Sigmoid colon (tissue), 7 donors: ENCODE data around the gene TUBGCP6. TPM values are rescaled to one million over a fixed set of nuclear protein-coding genes. Genes with fewer than 3 reads are reported as not detected.

Experiments used
- DNase-seq: peaks from one replicate; pipeline ENCODE4 v3.0.0-alpha.2; 2019
- H3K27ac ChIP-seq, 4 donors: fragments of 200-600 bp; sonication (generic); one replicate each; pipeline ENCODE4 v1.5.1; 2016 to 2019; ENCODE audit warnings: mild to moderate bottlenecking in 1 of 4
- H3K27me3 ChIP-seq, 3 donors: fragments of 200-600 bp; sonication (generic); one replicate each; pipeline ENCODE4 v1.5.1; 2019; ENCODE audit warnings: mild to moderate bottlenecking in 1 of 3
- H3K36me3 ChIP-seq, 4 donors: fragments of 200-600 bp; sonication (generic); one replicate each; pipeline ENCODE4 v1.5.1; 2016 to 2019
- H3K4me1 ChIP-seq, 4 donors: fragments of 200-600 bp; sonication (generic); one replicate each; pipeline ENCODE4 v1.5.1; 2017 to 2019
- H3K4me3 ChIP-seq, 4 donors: fragments of 200-600 bp; sonication (generic); one replicate each; pipeline ENCODE4 v1.5.1; 2017 to 2019; ENCODE audit warnings: mild to moderate bottlenecking in 2 of 4, moderate library complexity in 1 of 4
- H3K9me3 ChIP-seq, 4 donors: fragments of 200-600 bp in 3 of 4; sonication (generic) in 3 of 4; one replicate each; pipeline versions ENCODE4 v1.5.1 to v1.6.1; 2013 to 2019
- CTCF ChIP-seq, 4 experiments: fragments of 450-650 bp in 3 of 4; fragments of 200-600 bp in 1 of 4; IDR thresholded peaks; one replicate each; pipeline ENCODE4 v1.5.1; 2016 to 2019; ENCODE audit warnings: antibody characterized with exemption in 4 of 4, mild to moderate bottlenecking in 3 of 4, moderate library complexity in 2 of 4
- EP300 ChIP-seq, 4 donors: sonication (generic); formaldehyde crosslinking; IDR thresholded peaks; one replicate each; pipeline ENCODE4 v1.6.1; 2017; ENCODE audit warnings: antibody characterized with exemption in 4 of 4
- POLR2A ChIP-seq, 2 donors: fragments of 450-650 bp; IDR thresholded peaks; one replicate each; pipeline ENCODE4 v1.6.1; 2016; ENCODE audit warnings: antibody characterized with exemption in 2 of 2, mild to moderate bottlenecking in 2 of 2, moderate library complexity in 2 of 2
- POLR2AphosphoS5 ChIP-seq, 4 donors: sonication (generic); formaldehyde crosslinking; IDR thresholded peaks; one replicate each; pipeline ENCODE4 v1.6.1; 2017; ENCODE audit warnings: antibody characterized with exemption in 4 of 4
- WGBS, 2 donors: extraction: QIAGEN DNeasy Blood & Tissue Kit; methylation state at CpG; one replicate each; pipeline ENCODE4 v1.1.7; 2013; 5-methylcytosine and 5-hydroxymethylcytosine counted together
- intact Hi-C: fragments of 100-400 bp; cut with DNase I; formaldehyde crosslinking; loops from one replicate; pipeline ENCODE4 v1.15.1; 2023
- polyA plus RNA-seq, 3 donors: library from polyadenylated mRNA; stranded (reverse); fragments of 200-250 nt; gene quantifications; one replicate each; pipeline ENCODE4 v1.2.3, GENCODE V29; 2013
- total RNA-seq, 4 donors: library from RNA; depleted of rRNA; stranded (reverse); fragments of >200 nt; gene quantifications; one replicate each; pipeline ENCODE4 v1.1.0, GENCODE V29; 2016
- donor health status: healthy with polysubstance abuse.
- donor health status: Bipolar disorder and iron deficiency.
- donor health status: healthy.

The TUBGCP6 gene
- total and polyA plus RNA-seq, 7 donors, result 4.6 to 67.0 (median 26.4) TPM

- peaks cover 0 to 22% (median 15%) of the 10 kb centered on the region in 4 donors for H3K4me1 ChIP-seq
- H3K27me3 ChIP-seq, result peaks cover 31 to 73% (median 44%) of the 10 kb centered on the region in 3 donors
- intact Hi-C loops, result no loop called here
- H3K27ac ChIP-seq, result no peak overlapping the region
- no peaks in the 10 kb centered on the region for H3K9me3 ChIP-seq
- H3K4me3 ChIP-seq, result no peak overlapping the region
- DNase-seq, result no peak
- no peaks in the 10 kb centered on the region for H3K36me3 ChIP-seq
- 88 to 94% methylated on average over 6 of the region's 6 CpGs for WGBS, 2 donors
- no peak for TF ChIP-seq POLR2AphosphoS5 (IDR thresholded peaks at IDR 0.05)
These were observed 70.9 kb downstream of the TUBGCP6 start for GRCh38 chr22:50173983-50174355.

DNA sequence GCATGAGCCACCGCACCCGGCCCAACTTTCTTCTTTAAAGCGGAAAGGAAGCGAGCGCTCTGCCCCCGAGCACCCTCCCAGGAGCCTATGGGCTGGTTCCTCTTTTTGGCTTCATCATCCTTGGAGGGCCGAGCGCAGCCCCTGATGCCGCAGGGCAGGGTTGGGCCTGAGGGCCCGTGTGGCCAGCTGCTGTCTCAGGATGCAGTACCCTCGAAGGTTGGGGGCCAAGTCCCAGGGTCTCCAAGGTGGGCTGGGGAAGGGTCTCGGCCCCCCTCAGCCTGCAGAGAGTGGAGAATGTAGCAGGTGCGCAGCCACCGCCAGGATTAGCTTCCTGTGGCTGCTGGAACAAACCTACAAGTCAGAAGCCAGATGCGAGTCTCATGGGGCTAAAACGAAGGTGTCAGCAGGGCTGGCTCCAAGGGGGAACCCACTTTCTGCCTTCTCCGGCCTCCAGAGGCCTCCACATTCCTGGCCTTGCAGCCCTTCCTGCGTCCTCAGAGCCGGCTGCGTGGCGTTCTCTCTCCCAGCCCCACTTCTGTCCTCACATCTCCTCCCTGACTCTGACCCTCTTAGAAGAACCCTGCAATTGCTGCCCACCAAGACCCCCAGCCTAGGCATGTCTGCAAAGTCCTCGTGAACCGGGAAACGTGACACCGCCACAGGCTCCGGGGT, 71.4 kb downstream of the TUBGCP6 start:
- no peak overlapping the region for H3K4me3 ChIP-seq
- TF ChIP-seq EP300 (IDR thresholded peaks at IDR 0.05), result no peak
- no peak for TF ChIP-seq CTCF (IDR thresholded peaks at IDR 0.05)
- no peak for TF ChIP-seq POLR2AphosphoS5 (IDR thresholded peaks at IDR 0.05)
- TF ChIP-seq POLR2A (IDR thresholded peaks at IDR 0.05), result no peak
- no peak for DNase-seq
- no peaks in the 10 kb centered on the region for H3K9me3 ChIP-seq
- WGBS, 2 donors, result 58 to 77% methylated on average over 26 of the region's 26 CpGs
- peaks cover 0 to 22% (median 15%) of the 10 kb centered on the region in 4 donors for H3K4me1 ChIP-seq
- intact Hi-C loops, result no loop called here
- no peak overlapping the region for H3K27ac ChIP-seq
- H3K36me3 ChIP-seq, result no peaks in the 10 kb centered on the region
- H3K27me3 ChIP-seq, result peaks cover 26 to 73% (median 39%) of the 10 kb centered on the region in 3 donors

- no peak for DNase-seq
- no peak overlapping the region for H3K27ac ChIP-seq
- H3K36me3 ChIP-seq, result no peaks in the 10 kb centered on the region
- peaks cover 17 to 60% (median 33%) of the 10 kb centered on the region in 3 donors for H3K27me3 ChIP-seq
- 56 to 77% methylated on average over 13 of the region's 13 CpGs for WGBS, 2 donors
- TF ChIP-seq POLR2A (IDR thresholded peaks at IDR 0.05) (no peak), CTCF (IDR thresholded peaks at IDR 0.05) (no peak), POLR2AphosphoS5 (IDR thresholded peaks at IDR 0.05) (no peak), EP300 (IDR thresholded peaks at IDR 0.05) (no peak)
- no peak overlapping the region for H3K4me3 ChIP-seq
- intact Hi-C loops, result no loop called here
- peaks cover 0 to 16% (median 14%) of the 10 kb centered on the region in 4 donors for H3K4me1 ChIP-seq
- no peaks in the 10 kb centered on the region for H3K9me3 ChIP-seq
These were observed 72.8 kb downstream of the TUBGCP6 start for GRCh38 chr22:50171965-50172421.

DNA sequence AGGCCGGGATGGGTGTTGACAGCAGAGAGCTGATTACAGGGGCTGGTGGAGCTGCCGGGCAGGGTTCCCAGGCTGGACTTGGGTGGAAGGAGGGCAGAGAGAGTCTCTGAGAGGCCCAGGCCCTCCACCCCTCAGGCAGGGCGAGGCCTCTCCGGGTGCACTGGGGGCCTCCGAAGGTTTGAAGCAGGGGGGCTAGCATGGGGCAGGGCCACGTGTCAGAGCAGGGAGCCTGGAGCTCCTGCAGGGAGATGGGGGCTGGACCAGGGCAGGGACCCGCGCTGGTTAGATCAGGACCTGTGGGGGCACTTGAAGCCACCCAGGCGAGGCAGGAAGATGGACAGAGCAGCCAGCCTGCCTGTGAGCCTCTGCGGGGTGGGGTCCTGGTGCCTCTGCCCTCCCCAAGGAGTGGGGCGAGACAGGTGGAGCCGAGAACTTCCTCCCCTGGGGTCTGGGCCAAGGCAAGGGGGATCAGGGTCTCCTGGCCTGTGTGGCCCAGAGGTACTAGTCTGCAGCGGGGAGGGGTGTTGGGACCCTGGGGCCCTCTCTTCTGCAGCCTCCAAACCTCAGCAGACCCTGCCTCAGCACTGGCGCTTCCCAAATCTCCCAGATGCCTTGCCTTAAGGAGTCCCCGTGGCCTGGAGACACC, 73.4 kb downstream of the TUBGCP6 start:
- intact Hi-C loops, result no loop called here
- H3K4me3 ChIP-seq, result no peak overlapping the region
- WGBS, 2 donors, result 53 to 73% methylated on average over 15 of the region's 15 CpGs

More for the DNA sequence above, 73.4 kb downstream of the TUBGCP6 start:
- Histone ChIP-seq H3K9me3 (no peaks in the 10 kb centered on the region), H3K36me3 (no peaks in the 10 kb centered on the region), H3K4me1 (peaks cover 0 to 16% (median 14%) of the 10 kb centered on the region in 4 donors), H3K27me3 (peaks cover 17 to 55% (median 33%) of the 10 kb centered on the region in 3 donors), H3K27ac (no peak overlapping the region)
- TF ChIP-seq CTCF (IDR thresholded peaks at IDR 0.05) (no peak), POLR2A (IDR thresholded peaks at IDR 0.05) (no peak), EP300 (IDR thresholded peaks at IDR 0.05) (no peak), POLR2AphosphoS5 (IDR thresholded peaks at IDR 0.05) (no peak)
- no peak for DNase-seq
